Breast epithelium (tissue), 4 donors: ENCODE measurements around the gene MCRIP2. TPM values are rescaled to one million over a fixed set of nuclear protein-coding genes. Genes with fewer than 3 reads are reported as not detected.

Source experiments
- DNase-seq, 2 donors: peaks; one replicate each; pipeline ENCODE4 v3.0.0-alpha.2; 2019; ENCODE audit warnings: low spot score in 2 of 2
- H3K27ac ChIP-seq, 2 donors: fragments of 200-600 bp; sonication (generic) in 1 of 2; one replicate each; pipeline ENCODE4 v1.5.1; 2016 to 2019; ENCODE audit warnings: mild to moderate bottlenecking in 1 of 2
- H3K27me3 ChIP-seq, 2 donors: fragments of 200-600 bp; sonication (generic) in 1 of 2; one replicate each; pipeline versions ENCODE4 v1.5.1 to v1.6.0; 2017 to 2019; ENCODE audit warnings: control low read depth in 1 of 2, mild to moderate bottlenecking in 1 of 2
- H3K36me3 ChIP-seq: fragments of 200-600 bp; one replicate; pipeline ENCODE4 v1.5.1; 2019
- H3K4me1 ChIP-seq, 2 donors: fragments of 200-600 bp; sonication (generic); one replicate each; pipeline ENCODE4 v1.5.1; 2016 to 2019; ENCODE audit warnings: control low read depth in 1 of 2
- H3K4me3 ChIP-seq, 3 donors: fragments of 200-600 bp; sonication (generic); 1 replicate in 2 of 3; 2 replicates in 1 of 3; pipeline ENCODE4 v1.5.1; 2016 to 2019; ENCODE audit warnings: mild to moderate bottlenecking in 3 of 3, moderate library complexity in 2 of 3
- H3K9me3 ChIP-seq, 2 donors: fragments of 200-600 bp; sonication (generic) in 1 of 2; one replicate each; pipeline ENCODE4 v1.5.1; 2016 to 2019; ENCODE audit warnings: control low read depth in 1 of 2
- POLR2A ChIP-seq: fragments of 450-650 bp; IDR thresholded peaks from one replicate; pipeline ENCODE4 v1.6.1; 2016; ENCODE audit warnings: antibody characterized with exemption, mild to moderate bottlenecking, moderate library complexity
- POLR2AphosphoS5 ChIP-seq, 3 donors: sonication (generic); formaldehyde crosslinking; IDR thresholded peaks; one replicate each; pipeline ENCODE4 v1.6.1; 2017; ENCODE audit warnings: antibody characterized with exemption in 3 of 3
- intact Hi-C: fragments of 100-400 bp; cut with DNase I; formaldehyde crosslinking; loops from one replicate; pipeline ENCODE4 v1.15.1; 2023; ENCODE audit warnings: low total_unique reads
- total RNA-seq, 3 donors: library from RNA; depleted of rRNA; stranded (reverse); fragments of >200 nt; gene quantifications; one replicate each; pipeline ENCODE4 v1.1.0, GENCODE V29; 2016
- TF ChIP-seq, protein P1 (sequence below), 3 donors: fragments of 450-650 bp; IDR thresholded peaks; one replicate each; pipeline ENCODE4 v1.5.1; 2016 to 2017; ENCODE audit warnings: antibody characterized with exemption in 3 of 3, mild to moderate bottlenecking in 3 of 3, moderate library complexity in 3 of 3

MCRIP2 gene
- total RNA-seq, 3 donors from 2014 or later = 26.8 to 39.7 (median 34.9) TPM

DNA sequence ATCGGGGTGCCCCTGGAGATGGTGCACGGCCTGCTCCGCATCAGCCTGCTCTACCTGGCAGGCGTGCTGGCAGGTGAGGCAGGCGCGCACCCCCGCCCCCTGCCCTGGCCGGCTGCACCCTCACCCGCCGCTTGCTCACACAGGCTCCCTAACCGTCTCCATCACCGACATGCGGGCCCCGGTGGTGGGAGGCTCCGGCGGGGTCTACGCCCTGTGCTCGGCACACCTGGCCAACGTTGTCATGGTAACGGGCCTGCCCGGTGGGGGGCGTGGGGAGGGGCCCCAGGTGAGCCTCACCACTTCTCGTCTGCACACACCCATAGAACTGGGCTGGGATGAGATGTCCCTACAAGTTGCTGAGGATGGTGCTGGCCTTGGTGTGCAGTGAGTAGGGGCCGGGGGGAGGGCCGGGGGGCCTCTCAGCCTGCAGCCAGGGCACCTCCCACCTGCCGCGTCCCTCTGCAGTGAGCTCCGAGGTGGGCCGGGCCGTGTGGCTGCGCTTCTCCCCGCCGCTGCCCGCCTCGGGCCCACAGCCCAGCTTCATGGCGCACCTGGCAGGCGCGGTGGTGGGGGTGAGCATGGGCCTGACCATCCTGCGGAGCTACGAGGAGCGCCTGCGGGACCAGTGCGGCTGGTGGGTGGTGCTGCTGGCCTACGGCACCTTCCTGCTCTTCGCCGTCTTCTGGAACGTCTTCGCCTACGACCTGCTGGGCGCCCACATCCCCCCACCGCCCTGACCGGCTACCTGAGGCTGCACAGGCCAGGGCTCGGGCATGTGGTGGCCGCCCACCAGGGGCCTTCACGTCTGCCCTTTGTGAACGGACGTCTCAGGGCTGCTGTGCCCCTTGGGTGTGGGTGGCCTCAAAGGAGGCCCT, 35.9 kb downstream of the MCRIP2 start:
- H3K4me3 ChIP-seq = peak overlapping the region in 2 of 3 donors; percentile 15 to 39
- DNase-seq = no peak
- TF ChIP-seq, protein P1, sequence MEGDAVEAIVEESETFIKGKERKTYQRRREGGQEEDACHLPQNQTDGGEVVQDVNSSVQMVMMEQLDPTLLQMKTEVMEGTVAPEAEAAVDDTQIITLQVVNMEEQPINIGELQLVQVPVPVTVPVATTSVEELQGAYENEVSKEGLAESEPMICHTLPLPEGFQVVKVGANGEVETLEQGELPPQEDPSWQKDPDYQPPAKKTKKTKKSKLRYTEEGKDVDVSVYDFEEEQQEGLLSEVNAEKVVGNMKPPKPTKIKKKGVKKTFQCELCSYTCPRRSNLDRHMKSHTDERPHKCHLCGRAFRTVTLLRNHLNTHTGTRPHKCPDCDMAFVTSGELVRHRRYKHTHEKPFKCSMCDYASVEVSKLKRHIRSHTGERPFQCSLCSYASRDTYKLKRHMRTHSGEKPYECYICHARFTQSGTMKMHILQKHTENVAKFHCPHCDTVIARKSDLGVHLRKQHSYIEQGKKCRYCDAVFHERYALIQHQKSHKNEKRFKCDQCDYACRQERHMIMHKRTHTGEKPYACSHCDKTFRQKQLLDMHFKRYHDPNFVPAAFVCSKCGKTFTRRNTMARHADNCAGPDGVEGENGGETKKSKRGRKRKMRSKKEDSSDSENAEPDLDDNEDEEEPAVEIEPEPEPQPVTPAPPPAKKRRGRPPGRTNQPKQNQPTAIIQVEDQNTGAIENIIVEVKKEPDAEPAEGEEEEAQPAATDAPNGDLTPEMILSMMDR (IDR thresholded peaks at IDR 0.05) = no peak
- TF ChIP-seq POLR2AphosphoS5 (IDR thresholded peaks at IDR 0.05) = no peak
- no peak for TF ChIP-seq POLR2A
- H3K36me3 ChIP-seq = peaks cover 1% of the 10 kb centered on the region
- H3K27me3 ChIP-seq = no peaks in the 10 kb centered on the region
- H3K27ac ChIP-seq = no peak overlapping the region
- intact Hi-C loops = no loop called here
- peaks cover 9 to 21% of the 10 kb centered on the region in 2 donors for H3K4me1 ChIP-seq
- H3K9me3 ChIP-seq = no peaks in the 10 kb centered on the region

DNA sequence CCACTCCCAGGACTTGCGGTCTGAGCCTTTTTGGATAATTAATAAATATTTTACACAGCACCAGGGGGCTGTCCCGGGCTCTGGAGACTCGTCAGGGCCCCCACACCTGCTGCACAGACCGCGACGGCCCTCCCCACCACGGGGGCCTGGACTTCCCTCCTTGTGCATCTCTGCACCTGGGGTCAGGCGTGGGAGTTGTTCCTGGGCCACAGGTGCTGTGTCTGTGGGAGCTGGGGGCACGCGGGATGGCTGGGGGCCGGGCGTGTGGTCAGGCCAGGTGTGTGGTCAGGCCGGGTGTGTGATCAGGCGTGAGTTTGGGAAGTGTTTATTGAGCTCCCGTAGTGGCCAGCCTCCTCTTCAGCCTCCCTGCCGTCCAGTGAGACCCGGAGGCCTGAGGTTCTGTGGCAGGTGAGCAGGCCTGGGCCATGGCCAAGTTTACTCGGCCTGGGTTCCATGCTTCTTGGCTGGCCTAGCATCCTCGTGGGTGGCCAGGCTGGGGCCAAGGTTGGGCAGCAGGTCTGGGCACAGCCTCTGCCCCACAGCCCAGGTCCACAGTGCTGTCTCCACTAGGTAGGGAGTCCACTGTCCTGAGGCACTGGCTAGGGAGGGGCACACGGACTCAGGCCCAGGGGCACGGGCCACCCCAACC, 36.7 kb downstream of the MCRIP2 start:
- Histone ChIP-seq H3K4me1 (peaks cover 9 to 27% of the 10 kb centered on the region in 2 donors), H3K36me3 (no peaks in the 10 kb centered on the region), H3K4me3 (no peak overlapping the region), H3K27ac (peak overlapping the region; percentile 80 to 96), H3K9me3 (no peaks in the 10 kb centered on the region), H3K27me3 (no peaks in the 10 kb centered on the region)
- no peak for DNase-seq
- intact Hi-C loops = no loop called here
- TF ChIP-seq, protein P1 (IDR thresholded peaks at IDR 0.05) = no peak
- no peak for TF ChIP-seq POLR2A
- TF ChIP-seq POLR2AphosphoS5 (IDR thresholded peaks at IDR 0.05) = no peak

DNA sequence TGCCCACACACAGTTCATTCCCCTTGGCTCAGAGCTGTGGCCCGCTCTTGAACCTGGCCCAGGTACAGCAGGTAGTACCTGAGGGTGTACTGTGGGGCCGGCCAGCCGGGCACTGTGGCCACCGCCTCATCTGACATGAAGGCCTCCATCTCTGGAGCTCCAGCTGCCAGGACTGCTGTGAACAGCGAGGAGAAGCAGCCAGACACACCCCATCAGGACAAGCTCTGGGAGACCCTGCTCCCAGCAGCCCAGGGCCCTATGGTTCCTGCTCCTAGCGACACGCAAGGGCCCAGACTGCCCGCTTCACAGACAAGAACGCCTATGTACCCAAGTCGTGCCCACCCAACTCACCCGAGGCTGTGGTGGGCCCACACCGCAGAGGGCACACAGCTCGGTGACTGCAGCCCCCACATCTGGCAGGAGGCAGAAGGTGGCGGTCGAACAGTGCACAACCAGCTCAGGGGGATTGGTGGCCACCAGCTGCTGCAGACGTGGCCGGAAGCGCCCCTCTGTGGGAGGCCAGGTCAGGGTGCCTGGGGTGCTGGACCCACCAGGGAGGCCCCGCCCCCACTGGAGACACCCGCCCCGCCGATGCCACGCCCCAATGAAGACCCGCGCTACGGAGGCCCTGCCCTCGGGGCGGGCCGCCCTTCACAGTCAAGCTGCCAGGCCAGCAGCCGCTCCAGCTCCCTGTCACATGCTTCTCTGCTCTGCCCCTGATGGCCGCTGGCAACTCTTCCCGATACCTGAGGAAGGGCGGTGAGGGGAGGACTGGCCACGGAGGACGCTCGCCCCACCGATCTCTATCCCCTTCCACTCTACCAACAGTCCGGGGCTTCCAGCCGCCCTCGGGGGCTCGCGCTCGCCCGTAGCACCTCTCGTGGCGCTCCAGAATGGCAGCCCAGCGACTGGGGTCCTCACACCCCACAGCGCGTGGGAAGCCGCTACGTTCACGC, 37.5 kb downstream of the MCRIP2 start:
- peak in 1 of 2 donors; percentile 73 for DNase-seq

DNA sequence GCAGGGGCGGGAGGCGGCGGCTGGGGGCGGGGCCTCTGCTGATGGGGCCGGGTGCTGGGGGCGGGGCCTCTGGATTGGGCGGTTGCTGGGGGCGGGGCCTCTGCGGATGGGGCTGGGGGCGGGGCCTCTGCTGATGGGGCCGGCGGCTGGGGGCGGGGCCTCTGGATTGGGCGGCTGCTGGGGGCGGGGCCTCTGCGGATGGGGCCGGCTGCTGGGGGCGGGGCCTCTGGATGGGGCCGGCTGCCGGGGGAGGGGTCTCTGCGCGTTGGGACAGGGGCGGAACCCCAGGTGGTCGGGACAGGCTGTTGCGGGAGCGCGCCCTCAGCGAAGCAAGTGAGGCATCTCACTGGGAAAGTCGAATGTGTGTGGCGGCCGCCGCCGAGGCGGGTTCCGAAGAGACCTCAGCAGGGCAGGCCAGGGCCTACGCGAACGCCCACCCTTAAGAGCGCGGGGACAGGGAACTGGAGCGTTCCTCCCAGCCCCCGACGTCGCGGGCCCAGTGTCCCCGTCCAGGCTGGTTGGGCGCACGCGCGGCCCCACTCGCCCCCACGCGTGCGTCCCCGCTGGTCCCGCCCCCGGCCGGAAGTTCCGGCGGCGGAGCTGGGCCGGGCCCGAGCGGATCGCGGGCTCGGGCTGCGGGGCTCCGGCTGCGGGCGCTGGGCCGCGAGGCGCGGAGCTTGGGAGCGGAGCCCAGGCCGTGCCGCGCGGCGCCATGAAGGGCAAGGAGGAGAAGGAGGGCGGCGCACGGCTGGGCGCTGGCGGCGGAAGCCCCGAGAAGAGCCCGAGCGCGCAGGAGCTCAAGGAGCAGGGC, 38.4 kb downstream of the MCRIP2 start, which contains the start of gene STUB1:
Gene STUB1 (plus strand): TSS at position 597 of the 811 bp plus-strand sequence. CDS start 116 bp downstream, at position 713.
- Histone ChIP-seq H3K27ac (peak within 1 kb of the TSS; percentile 80 to 96), H3K4me1 (peaks cover 15 to 35% of the 10 kb centered on the region in 2 donors)
- TF ChIP-seq, protein P1 (IDR thresholded peaks at IDR 0.05) = no peak
- TF ChIP-seq POLR2AphosphoS5 (IDR thresholded peaks at IDR 0.05) = peak in 2 of 3 donors; percentile 50 to 54
- no peak for TF ChIP-seq POLR2A

More for the DNA sequence above, 37.5 kb downstream of the MCRIP2 start:
- Histone ChIP-seq H3K27me3 (no peaks in the 10 kb centered on the region), H3K4me1 (peaks cover 9 to 31% of the 10 kb centered on the region in 2 donors), H3K27ac (peak overlapping the region; percentile 80 to 96), H3K4me3 (peak overlapping the region; percentile 72 to 90 (median 86)), H3K36me3 (no peaks in the 10 kb centered on the region), H3K9me3 (no peaks in the 10 kb centered on the region)
- intact Hi-C loops = no loop called here
- TF ChIP-seq, protein P1 (IDR thresholded peaks at IDR 0.05) = no peak
- TF ChIP-seq POLR2AphosphoS5 (IDR thresholded peaks at IDR 0.05) = peak in 1 of 3 donors; percentile 18
- TF ChIP-seq POLR2A = no peak

More for the DNA sequence above, 38.4 kb downstream of the MCRIP2 start, which contains the start of gene STUB1:
- Histone ChIP-seq H3K9me3 (no peaks in the 10 kb centered on the region), H3K36me3 (no peaks in the 10 kb centered on the region), H3K27me3 (no peaks in the 10 kb centered on the region), H3K4me3 (peak within 1 kb of the TSS; percentile 72 to 90 (median 86))
- DNase-seq = peak; percentile 76 to 88
- intact Hi-C loops = no loop called here
